MG63 (cell line): ENCODE measurements around the gene TMEM179. TPM values are rescaled to one million over a fixed set of nuclear protein-coding genes. Genes with fewer than 3 reads are reported as not detected.
"Not testable (repeated sequence)": the region's sequence is repeated elsewhere in the genome, so short reads cannot be mapped to it uniquely, and the experiment has no call there.

Experiments
- DNase-seq: peaks from one replicate; pipeline ENCODE4 v3.0.0-alpha.2; 2020
- H3K27me3 ChIP-seq: fragments of 250-450 bp; sonication (Bioruptor Pico); 2 replicates; pipeline ENCODE4 v1.5.1; 2020; ENCODE audit warnings: mild to moderate bottlenecking, moderate library complexity
- H3K36me3 ChIP-seq: fragments of 250-450 bp; sonication (Bioruptor Pico); 2 replicates; pipeline ENCODE4 v1.5.1; 2020; ENCODE audit warnings: mild to moderate bottlenecking, moderate library complexity
- H3K4me3 ChIP-seq: fragments of 250-450 bp; sonication (Bioruptor Pico); 2 replicates; pipeline ENCODE4 v1.5.1; 2020; ENCODE audit warnings: mild to moderate bottlenecking, moderate library complexity
- H3K9me3 ChIP-seq: fragments of 250-450 bp; sonication (Bioruptor Pico); 2 replicates; pipeline ENCODE4 v1.5.1; 2020; ENCODE audit warnings: mild to moderate bottlenecking, moderate library complexity
- total RNA-seq: library from RNA; depleted of rRNA; stranded (reverse); fragments of >200 nt; shearing (Covaris generic); gene quantifications from 2 replicates; pipeline ENCODE4 v1.2.3, GENCODE V29; 2014; ENCODE audit warnings: low replicate concordance

Gene TMEM179
- total RNA-seq, 1 experiment from 2014 or later: 1.1 TPM

- Histone ChIP-seq H3K9me3 (no peaks in the 10 kb centered on the region), H3K4me3 (no peak overlapping the region), H3K27me3 (no peaks in the 10 kb centered on the region), H3K36me3 (no peaks in the 10 kb centered on the region)
- no peak for DNase-seq
These were observed 20.9 kb downstream of the TMEM179 start for GRCh38 chr14:104583424-104584306.

DNA sequence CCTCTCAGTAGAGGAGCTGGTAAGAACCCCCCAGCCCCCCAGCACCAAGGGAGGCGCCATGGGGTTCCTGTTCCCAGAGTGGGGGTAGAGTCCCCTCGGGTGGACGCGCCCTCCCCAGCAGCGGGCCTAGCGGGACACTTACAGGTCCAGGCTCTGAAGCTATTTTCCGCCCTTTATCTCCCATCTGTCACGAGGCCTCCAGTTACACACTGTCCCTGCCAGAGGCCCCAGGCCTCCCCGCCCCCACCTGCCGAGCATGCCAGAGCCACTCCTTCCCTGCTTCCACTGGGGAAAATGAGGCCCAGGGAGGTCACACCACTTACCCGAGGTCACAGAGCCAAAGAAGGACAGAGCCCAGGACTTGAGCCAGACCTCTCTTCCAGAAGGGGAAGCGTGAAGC lies 21.9 kb downstream of the TMEM179 start:
- Histone ChIP-seq H3K36me3 (no peaks in the 10 kb centered on the region), H3K27me3 (no peaks in the 10 kb centered on the region), H3K9me3 (no peaks in the 10 kb centered on the region), H3K4me3 (no peak overlapping the region)
- no peak for DNase-seq

DNA sequence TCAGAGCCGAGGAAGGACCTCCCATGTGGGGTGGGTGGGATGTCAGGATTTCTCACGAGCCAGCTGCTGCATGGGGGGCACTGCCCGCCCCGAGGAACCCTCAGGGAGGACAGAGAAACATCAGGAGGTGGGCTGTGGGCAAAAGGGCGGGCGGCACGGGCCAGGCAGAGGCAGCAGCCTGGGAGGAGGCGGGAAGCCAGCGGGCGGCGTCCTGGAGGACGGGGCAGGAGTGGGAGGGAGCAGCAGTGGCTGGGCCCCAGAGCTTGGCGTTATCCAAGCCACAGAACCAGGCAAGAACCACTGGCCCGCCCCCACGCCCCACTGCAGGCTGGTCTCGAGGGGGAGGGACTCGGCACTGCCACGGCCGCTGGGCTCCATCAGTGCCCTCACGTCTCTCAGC lies 22.6 kb downstream of the TMEM179 start:
- Histone ChIP-seq H3K36me3 (no peaks in the 10 kb centered on the region), H3K4me3 (no peak overlapping the region), H3K27me3 (no peaks in the 10 kb centered on the region), H3K9me3 (no peaks in the 10 kb centered on the region)
- no peak for DNase-seq

GRCh38 chr14:104581521-104581920 lies 23.1 kb downstream of the TMEM179 start:
- Histone ChIP-seq H3K4me3 (no peak overlapping the region), H3K9me3 (no peaks in the 10 kb centered on the region), H3K27me3 (no peaks in the 10 kb centered on the region), H3K36me3 (no peaks in the 10 kb centered on the region)
- no peak for DNase-seq

DNA sequence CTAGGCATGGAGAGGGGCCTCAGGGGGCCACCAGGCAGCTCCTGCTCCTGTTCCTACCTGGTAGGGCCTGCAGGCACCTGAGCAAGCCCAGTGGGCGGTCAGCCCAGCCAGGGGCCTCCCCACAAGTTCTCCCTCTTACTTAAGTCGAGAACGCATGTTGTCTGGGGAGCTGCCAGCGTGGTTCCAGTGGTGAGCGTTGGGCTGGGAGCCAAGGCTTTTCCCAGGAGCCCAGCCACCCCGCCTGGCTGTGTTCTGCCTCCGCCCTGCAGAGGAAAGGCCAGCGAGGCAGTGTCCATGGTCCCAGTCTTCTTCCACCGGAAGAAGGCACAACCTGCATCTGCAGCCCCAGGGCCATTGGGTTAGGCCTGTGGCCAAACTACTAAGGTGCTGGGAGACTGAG lies 23.6 kb downstream of the TMEM179 start:
- DNase-seq: no peak

GRCh38 chr14:104579939-104580338 lies 24.6 kb downstream of the TMEM179 start:
- H3K36me3 ChIP-seq: not testable (repeated sequence)

More for the DNA sequence above, 23.6 kb downstream of the TMEM179 start:
- no peaks in the 10 kb centered on the region for H3K36me3 ChIP-seq
- H3K4me3 ChIP-seq: no peak overlapping the region
- H3K9me3 ChIP-seq: no peaks in the 10 kb centered on the region
- H3K27me3 ChIP-seq: no peaks in the 10 kb centered on the region

DNA sequence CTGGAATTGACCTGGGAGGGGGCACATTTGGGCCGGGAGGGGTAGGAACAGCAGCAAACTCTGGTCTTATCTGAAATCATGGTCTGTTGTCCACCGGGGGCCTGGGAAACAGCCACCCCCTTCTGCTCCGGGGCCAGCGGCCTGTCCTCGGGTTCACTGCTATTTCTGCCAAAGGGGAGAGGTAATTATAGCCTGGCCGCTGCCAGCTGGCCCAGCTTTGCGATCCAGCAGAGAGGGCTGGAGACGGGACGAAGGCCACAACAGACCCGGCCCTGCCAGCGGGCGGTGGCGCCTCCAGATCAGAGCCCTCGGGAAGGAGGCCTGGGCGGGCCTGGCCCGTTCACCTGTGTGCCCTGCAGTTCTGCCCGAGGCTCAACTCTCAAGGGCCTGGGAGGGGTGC lies 25.1 kb downstream of the TMEM179 start, which contains the start of gene C14orf180:
C14orf180 (plus strand) TSS at position 258 of the 400 bp plus-strand sequence. CDS start 6,667 bp downstream, outside the sequence.
- H3K4me3 ChIP-seq: no peak within 1 kb of the TSS
- H3K9me3 ChIP-seq: no peaks in the 10 kb centered on the region
- DNase-seq: peak; percentile 28
- no peaks in the 10 kb centered on the region for H3K36me3 ChIP-seq
- no peaks in the 10 kb centered on the region for H3K27me3 ChIP-seq

More at GRCh38 chr14:104579939-104580338, 24.6 kb downstream of the TMEM179 start:
- not testable (repeated sequence) for H3K27me3 ChIP-seq, H3K4me3 ChIP-seq, DNase-seq, H3K9me3 ChIP-seq

GRCh38 chr14:104578321-104578720 lies 26.3 kb downstream of the TMEM179 start:
- H3K9me3 ChIP-seq: no peaks in the 10 kb centered on the region
- DNase-seq: no peak
- no peaks in the 10 kb centered on the region for H3K36me3 ChIP-seq
- no peaks in the 10 kb centered on the region for H3K27me3 ChIP-seq
- no peak overlapping the region for H3K4me3 ChIP-seq

DNA sequence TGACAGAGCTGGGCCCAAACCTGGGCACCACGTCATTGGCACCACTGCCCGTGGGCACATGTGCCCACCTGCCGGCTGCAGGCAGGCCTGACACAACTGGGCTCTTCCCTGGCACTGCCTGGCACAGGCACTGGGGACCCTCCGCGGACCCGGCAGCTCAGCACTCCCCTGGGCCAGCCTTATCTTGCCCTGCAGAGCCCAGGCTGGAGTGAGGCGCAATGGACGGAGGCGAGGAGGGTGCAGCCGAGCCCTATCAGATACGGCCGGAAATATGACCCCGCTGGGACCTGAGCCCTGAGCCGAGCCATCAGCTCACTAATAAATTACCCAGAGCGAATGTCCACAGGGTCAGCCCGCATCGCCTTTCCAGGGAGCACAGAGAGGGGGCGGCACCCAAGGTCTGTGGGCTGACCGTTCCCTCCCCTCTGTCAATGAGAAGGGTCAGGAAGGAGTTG lies 26.7 kb downstream of the TMEM179 start:
- H3K4me3 ChIP-seq: no peak overlapping the region
- no peaks in the 10 kb centered on the region for H3K9me3 ChIP-seq
- H3K27me3 ChIP-seq: no peaks in the 10 kb centered on the region
- no peaks in the 10 kb centered on the region for H3K36me3 ChIP-seq
- no peak for DNase-seq

GRCh38 chr14:104577426-104577825 lies 27.1 kb downstream of the TMEM179 start:
- Histone ChIP-seq H3K27me3 (no peaks in the 10 kb centered on the region), H3K9me3 (no peaks in the 10 kb centered on the region), H3K36me3 (no peaks in the 10 kb centered on the region)

DNA sequence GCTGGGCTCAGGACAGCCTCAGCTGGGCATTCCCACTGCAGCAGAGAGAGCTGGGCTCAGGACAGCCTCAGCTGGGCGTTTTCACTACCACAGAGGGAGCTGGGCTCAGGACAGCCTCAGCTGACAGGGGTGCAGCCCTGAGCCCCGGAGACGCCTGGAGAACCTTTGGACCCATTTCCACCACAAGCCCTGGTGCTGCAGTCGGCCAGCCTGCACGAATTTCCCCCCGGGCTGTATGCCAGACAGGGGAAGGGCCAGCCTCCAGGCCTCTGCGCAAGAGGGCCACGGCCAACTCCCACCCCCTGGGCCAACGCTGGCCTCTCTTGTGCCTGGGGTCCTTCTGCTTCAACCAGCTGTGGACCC lies 27.6 kb downstream of the TMEM179 start:
- H3K4me3 ChIP-seq: no peak overlapping the region
- no peaks in the 10 kb centered on the region for H3K36me3 ChIP-seq
- DNase-seq: no peak
- H3K27me3 ChIP-seq: no peaks in the 10 kb centered on the region
- H3K9me3 ChIP-seq: no peaks in the 10 kb centered on the region

More at GRCh38 chr14:104577426-104577825, 27.1 kb downstream of the TMEM179 start:
- DNase-seq: no peak
- no peak overlapping the region for H3K4me3 ChIP-seq

- no peaks in the 10 kb centered on the region for H3K27me3 ChIP-seq
- H3K9me3 ChIP-seq: no peaks in the 10 kb centered on the region
- DNase-seq: no peak
- no peak overlapping the region for H3K4me3 ChIP-seq
- H3K36me3 ChIP-seq: no peaks in the 10 kb centered on the region
These were observed 28.2 kb downstream of the TMEM179 start for GRCh38 chr14:104576232-104576969.

- Histone ChIP-seq H3K9me3 (no peaks in the 10 kb centered on the region), H3K27me3 (no peaks in the 10 kb centered on the region), H3K4me3 (no peak overlapping the region), H3K36me3 (no peaks in the 10 kb centered on the region)
- no peak for DNase-seq
These were observed 29.5 kb downstream of the TMEM179 start for GRCh38 chr14:104574978-104575583.

GRCh38 chr14:104574536-104574935 lies 30.0 kb downstream of the TMEM179 start:
- Histone ChIP-seq H3K9me3 (no peaks in the 10 kb centered on the region), H3K36me3 (no peaks in the 10 kb centered on the region), H3K4me3 (no peak overlapping the region), H3K27me3 (no peaks in the 10 kb centered on the region)
- DNase-seq: no peak

- DNase-seq: no peak
- H3K9me3 ChIP-seq: no peaks in the 10 kb centered on the region
- H3K4me3 ChIP-seq: no peak overlapping the region
- H3K27me3 ChIP-seq: no peaks in the 10 kb centered on the region
- no peaks in the 10 kb centered on the region for H3K36me3 ChIP-seq
These were observed 30.6 kb downstream of the TMEM179 start for GRCh38 chr14:104573930-104574329.

DNA sequence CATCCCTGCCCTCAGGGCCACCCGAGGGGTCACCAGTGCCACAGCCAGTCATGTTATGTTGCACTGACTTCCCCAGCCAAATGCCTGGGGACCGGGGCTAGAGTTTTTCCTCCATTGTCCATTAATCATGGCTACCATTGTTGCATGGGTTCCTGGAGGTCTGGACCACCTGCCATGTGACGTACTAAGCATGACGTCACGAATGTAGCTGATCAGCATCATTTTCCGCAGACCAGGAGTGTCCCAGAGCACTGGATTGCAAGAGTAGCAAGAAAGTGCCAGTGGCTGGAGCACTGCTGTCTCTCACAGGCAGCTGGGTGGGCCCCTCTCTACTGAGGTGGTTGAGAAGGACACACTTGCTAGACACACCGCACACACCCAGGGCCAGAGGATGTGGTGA lies 31.9 kb downstream of the TMEM179 start:
- DNase-seq: no peak
- H3K27me3 ChIP-seq: no peaks in the 10 kb centered on the region
- no peaks in the 10 kb centered on the region for H3K9me3 ChIP-seq
- H3K36me3 ChIP-seq: no peaks in the 10 kb centered on the region
- no peak overlapping the region for H3K4me3 ChIP-seq

DNA sequence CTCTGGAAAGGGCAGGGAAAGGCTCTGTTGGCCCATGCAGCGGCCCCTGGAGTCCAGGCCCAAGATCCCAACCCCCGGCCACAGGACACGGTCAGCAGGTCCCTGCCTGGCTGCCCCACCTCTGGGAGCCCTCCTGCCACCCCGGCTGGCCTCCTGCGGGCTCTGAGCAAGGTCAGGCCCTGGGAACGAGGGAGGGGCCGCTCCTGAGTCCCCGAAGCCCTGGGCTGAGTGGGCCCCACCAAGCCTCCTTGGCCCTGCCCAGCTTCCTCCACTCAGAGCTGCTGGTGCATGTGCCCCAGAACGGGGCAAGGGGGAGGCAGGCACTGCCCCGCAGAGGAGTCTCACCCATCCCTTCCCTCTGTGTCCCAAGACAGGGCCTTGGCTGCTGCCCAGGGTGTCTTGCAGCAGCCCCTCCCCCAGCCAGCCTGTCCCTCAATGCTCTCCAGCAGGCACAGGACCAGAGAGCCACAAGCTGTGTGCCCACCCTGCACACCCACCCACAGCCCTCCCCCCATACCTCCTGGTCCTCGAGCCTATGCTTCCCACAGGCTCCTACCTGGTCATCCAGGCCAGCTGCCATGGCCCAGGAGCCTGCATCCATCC lies 32.4 kb downstream of the TMEM179 start:
- no peaks in the 10 kb centered on the region for H3K9me3 ChIP-seq
- H3K27me3 ChIP-seq: no peaks in the 10 kb centered on the region
- no peaks in the 10 kb centered on the region for H3K36me3 ChIP-seq
- DNase-seq: no peak
- no peak overlapping the region for H3K4me3 ChIP-seq
